Mononuclear cell (primary cell): ENCODE measurements around the gene CYP2A6. TPM values are rescaled to one million over a fixed set of nuclear protein-coding genes. Genes with fewer than 3 reads are reported as not detected.
A peak's percentile ranks its signal among the peaks of the same experiment; 100 is the strongest.

Experiments
- H3K27me3 ChIP-seq: 2 replicates; pipeline ENCODE4 v1.6.0; 2011; ENCODE audit warnings: low read length, control low read depth; ENCODE audit not compliant: insufficient read depth
- H3K4me1 ChIP-seq: 2 replicates; pipeline ENCODE4 v1.5.1; 2011; ENCODE audit warnings: mild to moderate bottlenecking, low read length, control low read depth; ENCODE audit not compliant: insufficient read depth
- H3K4me3 ChIP-seq: 2 replicates; pipeline ENCODE4 v1.5.1; 2011; ENCODE audit warnings: mild to moderate bottlenecking, low read length, moderate library complexity
- H3K9me3 ChIP-seq: 2 replicates; pipeline ENCODE4 v1.5.1; 2011; ENCODE audit warnings: low read depth, mild to moderate bottlenecking, control low read depth, low read length
- total RNA-seq: library from RNA; depleted of rRNA; stranded (reverse); fragments of >200 nt; gene quantifications from one replicate; pipeline ENCODE4 v1.2.3, GENCODE V29; 2012

CYP2A6 gene
- total RNA-seq, 1 donor: not detected

GRCh38 chr19:40803170-40803856 lies 46.9 kb downstream of the CYP2A6 start:
- Histone ChIP-seq H3K4me3 (no peak overlapping the region), H3K27me3 (no peaks in the 10 kb centered on the region), H3K9me3 (no peaks in the 10 kb centered on the region), H3K4me1 (peaks cover 81% of the 10 kb centered on the region)

- Histone ChIP-seq H3K4me3 (peak overlapping the region; percentile 6), H3K4me1 (peaks cover 85% of the 10 kb centered on the region), H3K9me3 (no peaks in the 10 kb centered on the region), H3K27me3 (no peaks in the 10 kb centered on the region)
These were observed 47.7 kb downstream of the CYP2A6 start for GRCh38 chr19:40802300-40803169.

GRCh38 chr19:40801426-40802299 lies 48.6 kb downstream of the CYP2A6 start:
- Histone ChIP-seq H3K27me3 (no peaks in the 10 kb centered on the region), H3K4me1 (peaks cover 76% of the 10 kb centered on the region), H3K4me3 (peak overlapping the region; percentile 10), H3K9me3 (no peaks in the 10 kb centered on the region)

GRCh38 chr19:40800997-40801377 lies 49.3 kb downstream of the CYP2A6 start:
- H3K4me3 ChIP-seq: no peak overlapping the region

GRCh38 chr19:40800339-40800996 lies 49.8 kb downstream of the CYP2A6 start:
- H3K27me3 ChIP-seq: no peaks in the 10 kb centered on the region
- no peaks in the 10 kb centered on the region for H3K9me3 ChIP-seq
- H3K4me3 ChIP-seq: peak overlapping the region; percentile 83
- peaks cover 64% of the 10 kb centered on the region for H3K4me1 ChIP-seq

More at GRCh38 chr19:40800997-40801377, 49.3 kb downstream of the CYP2A6 start:
- H3K9me3 ChIP-seq: no peaks in the 10 kb centered on the region
- H3K4me1 ChIP-seq: peaks cover 70% of the 10 kb centered on the region
- no peaks in the 10 kb centered on the region for H3K27me3 ChIP-seq

GRCh38 chr19:40799558-40800338 lies 50.5 kb downstream of the CYP2A6 start:
- peak overlapping the region; percentile 83 for H3K4me3 ChIP-seq

GRCh38 chr19:40798683-40799557 lies 51.3 kb downstream of the CYP2A6 start, which contains the start of gene EGLN2:
Gene EGLN2, plus strand, starts transcription at chr19:40799191. Its CDS starts 1,382 bp downstream, at chr19:40800573.
- H3K4me1 ChIP-seq: peaks cover 49% of the 10 kb centered on the region
- no peaks in the 10 kb centered on the region for H3K27me3 ChIP-seq
- peak within 1 kb of the TSS; percentile 83 for H3K4me3 ChIP-seq
- H3K9me3 ChIP-seq: no peaks in the 10 kb centered on the region

More at GRCh38 chr19:40799558-40800338, 50.5 kb downstream of the CYP2A6 start:
- Histone ChIP-seq H3K9me3 (no peaks in the 10 kb centered on the region), H3K4me1 (peaks cover 57% of the 10 kb centered on the region), H3K27me3 (no peaks in the 10 kb centered on the region)

- Histone ChIP-seq H3K27me3 (no peaks in the 10 kb centered on the region), H3K9me3 (no peaks in the 10 kb centered on the region), H3K4me1 (peaks cover 41% of the 10 kb centered on the region), H3K4me3 (peak overlapping the region; percentile 62)
These were observed 52.1 kb downstream of the CYP2A6 start for GRCh38 chr19:40797963-40798682.

- peaks cover 33% of the 10 kb centered on the region for H3K4me1 ChIP-seq
- no peak overlapping the region for H3K4me3 ChIP-seq
- H3K27me3 ChIP-seq: no peaks in the 10 kb centered on the region
- no peaks in the 10 kb centered on the region for H3K9me3 ChIP-seq
These were observed 52.9 kb downstream of the CYP2A6 start for GRCh38 chr19:40797166-40797962.
